IMR-90 (cell line): ENCODE data around the gene MRPS25.

ENCODE experiments used
- CEBPB ChIP-seq: IDR thresholded peaks from 2 replicates; pipeline ENCODE4 v1.6.1; 2012; ENCODE audit warnings: low read depth, low read length, improper control_type of control experiment
- CHD1 ChIP-seq: IDR thresholded peaks from 2 replicates; pipeline ENCODE4 v1.6.1; 2012; ENCODE audit warnings: low read depth, low read length, improper control_type of control experiment
- CTCF ChIP-seq: conservative IDR thresholded peaks from 2 replicates; pipeline ENCODE4 v1.5.1; 2012; ENCODE audit warnings: mild to moderate bottlenecking, low read depth, low read length, improper control_type of control experiment
- ELK1 ChIP-seq: fragments of 150-350 bp; IDR thresholded peaks from 2 replicates; pipeline ENCODE4 v1.6.1; 2016; ENCODE audit warnings: low read depth, mild to moderate bottlenecking, low read length, moderate library complexity, borderline replicate concordance
- POLR2A ChIP-seq: IDR thresholded peaks from 2 replicates; pipeline ENCODE4 v1.6.1; 2012; ENCODE audit warnings: mild to moderate bottlenecking, low read depth, low read length
- RFX5 ChIP-seq: IDR thresholded peaks from 2 replicates; pipeline ENCODE4 v1.8.0; 2012; ENCODE audit warnings: low read depth, mild to moderate bottlenecking, low read length, moderate library complexity
- SMC3 ChIP-seq: fragments of 150-350 bp; IDR thresholded peaks from 2 replicates; pipeline ENCODE4 v1.6.1; 2016; ENCODE audit warnings: low read depth, mild to moderate bottlenecking, antibody characterized with exemption, low read length, moderate library complexity
- USF2 ChIP-seq: fragments of 150-350 bp; IDR thresholded peaks from 2 replicates; pipeline ENCODE4 v1.6.1; 2017; ENCODE audit warnings: mild to moderate bottlenecking, antibody characterized with exemption, low read length, low read depth

GRCh38 chr3:15071699-15072098, 6.6 kb upstream of the MRPS25 start:
- TF ChIP-seq CTCF (no peak), POLR2A (no peak), ELK1 (no peak), RFX5 (no peak), CEBPB (no peak), CHD1 (no peak), USF2 (no peak), SMC3 (no peak)
